Nephron (organoid): ENCODE results near the gene FAM216B.
"Not testable (repeated sequence)": the region's sequence is repeated elsewhere in the genome, so short reads cannot be mapped to it uniquely, and the experiment has no call there.

Experiments
- H3K27ac Mint-ChIP-seq, 3 experiments: 2 replicates each; pipeline ENCODE4 v1.8.0; 2020; ENCODE audit warnings: mixed read lengths in 3 of 3, mild to moderate bottlenecking in 2 of 3, moderate library complexity in 1 of 3
- H3K27me3 Mint-ChIP-seq: 2 replicates; pipeline ENCODE4 v1.8.0; 2021; ENCODE audit warnings: low read depth, mild to moderate bottlenecking, moderate library complexity, mixed read lengths
- H3K36me3 Mint-ChIP-seq: 2 replicates; pipeline ENCODE4 v1.8.0; 2020; ENCODE audit warnings: low read depth, mixed read lengths
- H3K4me1 Mint-ChIP-seq: 2 replicates; pipeline ENCODE4 v1.8.0; 2020; ENCODE audit warnings: mixed read lengths
- H3K4me3 Mint-ChIP-seq, 3 experiments: 2 replicates each; pipeline ENCODE4 v1.8.0; 2020; ENCODE audit warnings: mild to moderate bottlenecking in 3 of 3, mixed read lengths in 3 of 3, moderate library complexity in 2 of 3
- H3K9me3 Mint-ChIP-seq: 2 replicates; pipeline ENCODE4 v1.8.0; 2020; ENCODE audit warnings: mixed read lengths
- TF ChIP-seq, protein P1 (sequence below), 3 experiments: fragments of 200-600 bp; sonication (generic); IDR thresholded peaks; one replicate each; pipeline ENCODE4 v1.5.0; 2021; ENCODE audit warnings: antibody characterized with exemption in 3 of 3; ENCODE audit not compliant: unreplicated experiment in 3 of 3

The FAM216B gene

GRCh38 chr13:42816538-42816937 lies 35.2 kb downstream of the FAM216B start:
- TF ChIP-seq, protein P1, sequence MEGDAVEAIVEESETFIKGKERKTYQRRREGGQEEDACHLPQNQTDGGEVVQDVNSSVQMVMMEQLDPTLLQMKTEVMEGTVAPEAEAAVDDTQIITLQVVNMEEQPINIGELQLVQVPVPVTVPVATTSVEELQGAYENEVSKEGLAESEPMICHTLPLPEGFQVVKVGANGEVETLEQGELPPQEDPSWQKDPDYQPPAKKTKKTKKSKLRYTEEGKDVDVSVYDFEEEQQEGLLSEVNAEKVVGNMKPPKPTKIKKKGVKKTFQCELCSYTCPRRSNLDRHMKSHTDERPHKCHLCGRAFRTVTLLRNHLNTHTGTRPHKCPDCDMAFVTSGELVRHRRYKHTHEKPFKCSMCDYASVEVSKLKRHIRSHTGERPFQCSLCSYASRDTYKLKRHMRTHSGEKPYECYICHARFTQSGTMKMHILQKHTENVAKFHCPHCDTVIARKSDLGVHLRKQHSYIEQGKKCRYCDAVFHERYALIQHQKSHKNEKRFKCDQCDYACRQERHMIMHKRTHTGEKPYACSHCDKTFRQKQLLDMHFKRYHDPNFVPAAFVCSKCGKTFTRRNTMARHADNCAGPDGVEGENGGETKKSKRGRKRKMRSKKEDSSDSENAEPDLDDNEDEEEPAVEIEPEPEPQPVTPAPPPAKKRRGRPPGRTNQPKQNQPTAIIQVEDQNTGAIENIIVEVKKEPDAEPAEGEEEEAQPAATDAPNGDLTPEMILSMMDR (IDR thresholded peaks at IDR 0.05; ENCODE audit: unreplicated experiment in 3 of 3), result peak in 1 of 3 experiments; percentile 12
- Mint-ChIP-seq H3K27ac (no peak overlapping the region), H3K36me3 (peaks cover 7% of the 10 kb centered on the region)

GRCh38 chr13:42819687-42820086 lies 38.3 kb downstream of the FAM216B start:
- peaks cover 11% of the 10 kb centered on the region for H3K9me3 Mint-ChIP-seq
- H3K36me3 Mint-ChIP-seq, H3K4me3 Mint-ChIP-seq, H3K27me3 Mint-ChIP-seq: not testable (repeated sequence)
- peaks cover 16% of the 10 kb centered on the region for H3K4me1 Mint-ChIP-seq
- peak overlapping the region in 1 of 3 experiments; percentile 32 for H3K27ac Mint-ChIP-seq

More at GRCh38 chr13:42816538-42816937, 35.2 kb downstream of the FAM216B start:
- peaks cover 11% of the 10 kb centered on the region for H3K9me3 Mint-ChIP-seq
- peaks cover 3% of the 10 kb centered on the region for H3K27me3 Mint-ChIP-seq
- no peak overlapping the region for H3K4me3 Mint-ChIP-seq
- H3K4me1 Mint-ChIP-seq, result peaks cover 18% of the 10 kb centered on the region

- Mint-ChIP-seq H3K36me3 (peaks cover 7% of the 10 kb centered on the region), H3K4me1 (peaks cover 9% of the 10 kb centered on the region), H3K27me3 (peaks cover 3% of the 10 kb centered on the region), H3K9me3 (peaks cover 11% of the 10 kb centered on the region), H3K27ac (peak overlapping the region in 2 of 3 experiments; percentile 45 to 51), H3K4me3 (no peak overlapping the region)
- TF ChIP-seq, protein P1 (IDR thresholded peaks at IDR 0.05; ENCODE audit: unreplicated experiment in 3 of 3), result no peak
Measured at GRCh38 chr13:42820451-42820850, 39.1 kb downstream of the FAM216B start.

DNA sequence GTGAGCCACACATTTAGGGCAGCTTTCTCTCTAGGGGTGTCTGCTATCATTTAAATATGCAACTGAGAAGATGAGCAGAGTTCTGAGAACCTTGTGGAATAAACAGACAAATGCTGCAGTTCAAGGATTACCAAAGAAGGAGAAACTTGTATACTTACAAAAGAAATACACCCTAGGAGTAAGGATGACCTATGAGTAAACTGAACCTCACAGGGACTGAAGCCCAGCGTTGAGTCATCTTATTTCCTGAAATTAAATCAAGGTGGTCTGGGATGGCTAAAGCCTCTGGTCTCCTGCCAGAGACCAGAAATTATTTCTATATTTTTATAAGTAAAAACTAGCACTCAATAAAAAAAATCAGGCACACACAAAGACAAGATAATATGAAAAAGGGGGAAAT lies 40.1 kb downstream of the FAM216B start:
- H3K27ac Mint-ChIP-seq, result peak overlapping the region in 2 of 3 experiments; percentile 54 to 68
- TF ChIP-seq, protein P1 (IDR thresholded peaks at IDR 0.05; ENCODE audit: unreplicated experiment in 3 of 3), result no peak
- H3K9me3 Mint-ChIP-seq, result peaks cover 11% of the 10 kb centered on the region
- peaks cover 3% of the 10 kb centered on the region for H3K27me3 Mint-ChIP-seq
- no peak overlapping the region for H3K4me3 Mint-ChIP-seq
- peaks cover 7% of the 10 kb centered on the region for H3K36me3 Mint-ChIP-seq
- H3K4me1 Mint-ChIP-seq, result peaks cover 4% of the 10 kb centered on the region

DNA sequence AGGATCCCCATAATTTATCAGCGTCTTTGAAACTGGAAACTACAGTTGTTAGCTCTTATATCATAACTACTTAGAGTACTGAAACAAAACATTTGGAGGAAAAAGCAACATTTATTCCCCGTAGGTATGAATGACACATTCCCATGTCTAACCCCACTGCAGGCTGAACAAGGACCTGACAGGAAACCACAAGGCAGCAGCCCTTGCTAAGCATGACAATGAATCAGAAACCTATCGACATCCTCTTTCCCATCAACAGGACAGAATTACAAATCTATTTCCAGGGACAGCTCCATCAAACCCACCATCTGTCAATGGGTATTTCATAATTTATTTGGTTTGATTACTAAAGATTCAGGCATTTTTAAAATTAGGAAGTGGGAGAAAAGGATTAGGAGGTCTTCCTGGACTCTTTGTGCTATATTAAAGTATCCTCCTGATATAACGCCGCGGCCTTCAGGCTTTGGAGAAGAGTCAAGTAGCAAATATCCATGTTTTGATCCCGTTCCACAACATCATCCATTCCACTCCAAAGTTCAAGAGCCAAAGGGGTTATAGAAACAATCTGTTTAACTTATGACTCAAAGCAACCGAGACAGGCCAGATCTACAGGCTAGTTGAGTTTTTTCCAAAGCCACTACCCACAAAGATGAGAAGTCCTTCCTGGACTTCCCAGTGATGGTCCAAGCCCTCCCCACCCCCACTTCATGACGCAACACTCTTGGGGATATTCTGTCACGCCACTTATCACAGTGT lies 51.1 kb downstream of the FAM216B start:
- no peaks in the 10 kb centered on the region for H3K36me3 Mint-ChIP-seq
- H3K27me3 Mint-ChIP-seq, result peaks cover 8% of the 10 kb centered on the region
- TF ChIP-seq, protein P1 (IDR thresholded peaks at IDR 0.05; ENCODE audit: unreplicated experiment in 3 of 3), result no peak
- H3K9me3 Mint-ChIP-seq, result no peaks in the 10 kb centered on the region
- no peak overlapping the region for H3K4me3 Mint-ChIP-seq
- peak overlapping the region in 1 of 3 experiments; percentile 32 for H3K27ac Mint-ChIP-seq
- H3K4me1 Mint-ChIP-seq, result peaks cover 24% of the 10 kb centered on the region

- H3K27ac Mint-ChIP-seq, result no peak overlapping the region
- peaks cover 13% of the 10 kb centered on the region for H3K27me3 Mint-ChIP-seq
Measured at GRCh38 chr13:42834946-42835345, 53.6 kb downstream of the FAM216B start.

More at GRCh38 chr13:42834946-42835345, 53.6 kb downstream of the FAM216B start:
- Mint-ChIP-seq H3K9me3 (no peaks in the 10 kb centered on the region), H3K4me3 (no peak overlapping the region), H3K36me3 (no peaks in the 10 kb centered on the region), H3K4me1 (peaks cover 24% of the 10 kb centered on the region)
- TF ChIP-seq, protein P1 (IDR thresholded peaks at IDR 0.05; ENCODE audit: unreplicated experiment in 3 of 3), result no peak
